Suprapubic skin (tissue), 4 donors: ENCODE measurements around the gene TRIM65.

Experiments
- CTCF ChIP-seq, 2 donors: fragments of 200-600 bp in 1 of 2; fragments of 450-650 bp in 1 of 2; sonication (generic) in 1 of 2; IDR thresholded peaks; one replicate each; pipeline ENCODE4 v1.5.1; 2016 to 2019; ENCODE audit warnings: antibody characterized with exemption in 2 of 2, mild to moderate bottlenecking in 1 of 2, moderate library complexity in 1 of 2
- EP300 ChIP-seq: sonication (generic); formaldehyde crosslinking; IDR thresholded peaks from one replicate; pipeline ENCODE4 v1.6.1; 2017; ENCODE audit warnings: antibody characterized with exemption
- POLR2AphosphoS5 ChIP-seq, 3 donors: sonication (generic); formaldehyde crosslinking; IDR thresholded peaks; one replicate each; pipeline ENCODE4 v1.6.1; 2017; ENCODE audit warnings: antibody characterized with exemption in 3 of 3

- TF ChIP-seq CTCF (IDR thresholded peaks at IDR 0.05) (no peak), EP300 (no peak), POLR2AphosphoS5 (IDR thresholded peaks at IDR 0.05) (no peak)
Observed at GRCh38 chr17:75843577-75844529, 52.9 kb downstream of the TRIM65 start, which contains the start of gene UNC13D.
